ENCODE data around the gene WNT1. TPM values are rescaled to one million over a fixed set of nuclear protein-coding genes. Genes with fewer than 3 reads are reported as not detected.
A peak's percentile ranks its signal among the peaks of the same experiment; 100 is the strongest.

The WNT1 gene
- total RNA-seq, 4 donors from 2014 or later, result not detected

- H3K36me3 ChIP-seq, result peaks cover 0 to 18% (median 9%) of the 10 kb centered on the region in 4 donors
- H3K27me3 ChIP-seq, result no peaks in the 10 kb centered on the region
- WGBS, 2 donors (ENCODE audit: low coverage in 1 of 2), result 80% methylated on average over 7 of the region's 7 CpGs; no CpG with 5 or more reads in 1 of the 2 donors
- peak; percentile 43 for DNase-seq
- H3K27ac ChIP-seq, result no peak overlapping the region
- intact Hi-C loops (cut with DNase I; ENCODE audit: low total_unique reads) (loop anchor here (10.0 kb wide), 1 partner anchor 84 kb away; the partner anchor contains the start of gene DDX23), in situ Hi-C loops (cut with MboI; ENCODE audit: low pct_ligation_motif_present in 1 of 4, low pct_unique_long_range_greater_than_20kb in 1 of 4, low sequenced_read_pairs in 3 of 4) (no loop called here)
- TF ChIP-seq POLR2AphosphoS5 (IDR thresholded peaks at IDR 0.05) (no peak), EP300 (IDR thresholded peaks at IDR 0.05; ENCODE audit: low read depth) (no peak), CTCF (IDR thresholded peaks at IDR 0.05) (no peak), POLR2A (IDR thresholded peaks at IDR 0.05) (no peak)
- no peaks in the 10 kb centered on the region for H3K4me1 ChIP-seq
- no peak overlapping the region for H3K4me3 ChIP-seq
- no peaks in the 10 kb centered on the region for H3K9me3 ChIP-seq
These were observed 39.3 kb upstream of the WNT1 start for GRCh38 chr12:48938805-48939204.

- H3K36me3 ChIP-seq, result peaks cover 0 to 18% (median 8%) of the 10 kb centered on the region in 4 donors
- intact Hi-C loops (cut with DNase I; ENCODE audit: low total_unique reads) (no loop called here), in situ Hi-C loops (cut with MboI; ENCODE audit: low pct_ligation_motif_present in 1 of 4, low pct_unique_long_range_greater_than_20kb in 1 of 4, low sequenced_read_pairs in 3 of 4) (no loop called here)
- H3K9me3 ChIP-seq, result no peaks in the 10 kb centered on the region
- peaks cover 0 to 4% (median 0%) of the 10 kb centered on the region in 4 donors for H3K4me1 ChIP-seq
- no peak for DNase-seq
- no peak overlapping the region for H3K27ac ChIP-seq
- no peak overlapping the region for H3K4me3 ChIP-seq
- no peak for TF ChIP-seq CTCF (IDR thresholded peaks at IDR 0.05)
- no peak for TF ChIP-seq POLR2A (IDR thresholded peaks at IDR 0.05)
- TF ChIP-seq POLR2AphosphoS5 (IDR thresholded peaks at IDR 0.05), result no peak
- TF ChIP-seq EP300 (IDR thresholded peaks at IDR 0.05; ENCODE audit: low read depth), result no peak
- no peaks in the 10 kb centered on the region for H3K27me3 ChIP-seq
- WGBS, 2 donors (ENCODE audit: low coverage in 1 of 2), result 70 to 90% methylated on average over 2 to 3 of the region's 3 CpGs
These were observed 37.9 kb upstream of the WNT1 start for GRCh38 chr12:48940181-48940580.

- Histone ChIP-seq H3K4me1 (peaks cover 0 to 26% (median 15%) of the 10 kb centered on the region in 4 donors), H3K27me3 (no peaks in the 10 kb centered on the region), H3K4me3 (no peak overlapping the region), H3K9me3 (no peaks in the 10 kb centered on the region), H3K27ac (no peak overlapping the region), H3K36me3 (peaks cover 0 to 15% (median 6%) of the 10 kb centered on the region in 4 donors)
- in situ Hi-C loops (cut with MboI; ENCODE audit: low pct_ligation_motif_present in 1 of 4, low pct_unique_long_range_greater_than_20kb in 1 of 4, low sequenced_read_pairs in 3 of 4) (no loop called here), intact Hi-C loops (cut with DNase I; ENCODE audit: low total_unique reads) (no loop called here)
- DNase-seq, result no peak
- no peak for TF ChIP-seq POLR2A (IDR thresholded peaks at IDR 0.05)
- no peak for TF ChIP-seq CTCF (IDR thresholded peaks at IDR 0.05)
- TF ChIP-seq POLR2AphosphoS5 (IDR thresholded peaks at IDR 0.05), result no peak
- TF ChIP-seq EP300 (IDR thresholded peaks at IDR 0.05; ENCODE audit: low read depth), result no peak
- 98 to 100% methylated on average over 2 to 4 of the region's 4 CpGs for WGBS, 2 donors (ENCODE audit: low coverage in 1 of 2)
These were observed 34.9 kb upstream of the WNT1 start for GRCh38 chr12:48943221-48943620.

- Histone ChIP-seq H3K27ac (peak overlapping the region; percentile 52 to 81 (median 66)), H3K9me3 (no peaks in the 10 kb centered on the region), H3K36me3 (no peaks in the 10 kb centered on the region), H3K27me3 (no peaks in the 10 kb centered on the region), H3K4me1 (peaks cover 0 to 30% (median 17%) of the 10 kb centered on the region in 4 donors), H3K4me3 (no peak overlapping the region)
- no peak for DNase-seq
- intact Hi-C loops (cut with DNase I; ENCODE audit: low total_unique reads) (no loop called here), in situ Hi-C loops (cut with MboI; ENCODE audit: low pct_ligation_motif_present in 1 of 4, low pct_unique_long_range_greater_than_20kb in 1 of 4, low sequenced_read_pairs in 3 of 4) (no loop called here)
- no peak for TF ChIP-seq POLR2A (IDR thresholded peaks at IDR 0.05)
- no peak for TF ChIP-seq POLR2AphosphoS5 (IDR thresholded peaks at IDR 0.05)
- no peak for TF ChIP-seq EP300 (IDR thresholded peaks at IDR 0.05; ENCODE audit: low read depth)
- TF ChIP-seq CTCF (IDR thresholded peaks at IDR 0.05), result no peak
These were observed 31.9 kb upstream of the WNT1 start for GRCh38 chr12:48946205-48946604.

Measured in transverse colon (tissue), 4 donors.